GM12874 (cell line): ENCODE results near the gene VSX2.

Experiments used
- CTCF ChIP-seq: IDR thresholded peaks from 2 replicates; pipeline ENCODE4 v1.5.1; 2011; ENCODE audit warnings: low read depth, mild to moderate bottlenecking, control low read depth, low read length, moderate library complexity; ENCODE audit not compliant: insufficient read depth

VSX2 gene

GRCh38 chr14:74255281-74255680 is 16.0 kb downstream of the VSX2 start:
- TF ChIP-seq CTCF, result no peak

- peak; percentile 95 for TF ChIP-seq CTCF
Observed at GRCh38 chr14:74257078-74257940, 18.1 kb downstream of the VSX2 start.

GRCh38 chr14:74257941-74258763 is 18.9 kb downstream of the VSX2 start:
- TF ChIP-seq CTCF, result no peak

GRCh38 chr14:74258764-74259035 is 19.5 kb downstream of the VSX2 start:
- no peak for TF ChIP-seq CTCF

GRCh38 chr14:74259513-74259912 is 20.3 kb downstream of the VSX2 start:
- no peak for TF ChIP-seq CTCF

- TF ChIP-seq CTCF, result no peak
Observed at GRCh38 chr14:74260525-74261233, 21.4 kb downstream of the VSX2 start.

GRCh38 chr14:74261288-74261687 is 22.0 kb downstream of the VSX2 start:
- no peak for TF ChIP-seq CTCF
